Astrocyte of the cerebellum (primary cell): ENCODE results near the gene DAB2IP.
A peak's percentile ranks its signal among the peaks of the same experiment; 100 is the strongest.

ENCODE experiments used
- DNase-seq: peaks from one replicate; pipeline ENCODE4 v3.0.0-alpha.2; 2011; ENCODE audit warnings: low read depth
- H3K4me3 ChIP-seq: 2 replicates; pipeline ENCODE4 v1.5.1; 2011; ENCODE audit warnings: mild to moderate bottlenecking, low read depth, low read length, moderate library complexity
- in situ Hi-C: cut with HindIII; loops from 2 replicates; pipeline ENCODE4 v1.10.0; 2017; ENCODE audit warnings: low sequenced_read_pairs
- TF ChIP-seq, protein P1 (sequence below): IDR thresholded peaks from 2 replicates; pipeline ENCODE4 v1.5.1; 2012; ENCODE audit warnings: low read length, low read depth, moderate library complexity, mild to moderate bottlenecking; ENCODE audit errors: missing control alignments

DAB2IP gene

DNA sequence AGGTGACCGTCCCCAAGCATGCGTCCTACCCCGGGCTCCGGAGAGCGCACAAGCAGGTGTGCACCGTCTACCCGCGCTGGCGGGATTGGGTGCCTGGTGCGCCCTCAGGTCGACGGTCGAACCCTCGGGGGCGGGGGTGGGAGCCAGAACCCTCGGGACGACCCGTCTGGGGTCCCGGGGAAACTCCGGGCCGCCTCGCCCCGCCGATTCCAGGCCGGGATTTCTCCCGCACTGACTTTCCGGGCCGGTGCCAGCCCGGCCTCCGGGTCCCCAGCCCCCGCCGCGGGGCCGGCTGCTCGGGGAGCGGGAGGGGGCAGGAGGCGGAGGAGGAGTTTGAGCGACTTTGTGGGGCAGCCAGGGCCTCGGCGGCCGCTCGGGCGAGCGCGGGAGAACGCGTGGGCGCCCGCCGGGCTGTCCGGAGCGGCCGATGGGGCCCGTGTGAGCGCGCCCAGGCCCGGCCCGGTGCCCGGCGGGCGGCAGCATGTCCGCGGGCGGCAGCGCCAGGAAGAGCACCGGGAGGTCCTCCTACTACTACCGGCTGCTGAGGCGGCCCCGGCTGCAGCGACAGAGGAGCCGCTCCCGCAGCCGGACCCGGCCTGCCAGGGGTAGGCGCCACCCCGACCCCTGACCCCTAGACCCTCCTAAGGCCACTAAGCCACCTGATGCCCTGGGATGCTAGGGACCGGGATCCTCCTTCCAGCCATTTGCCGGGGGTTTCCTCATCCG, at the start of gene DAB2IP:
Gene DAB2IP, plus strand, starts transcription at position 340 of the 726 bp plus-strand sequence. Its CDS starts 142 bp downstream, at position 482.
- DNase-seq, result no peak
- TF ChIP-seq, protein P1, sequence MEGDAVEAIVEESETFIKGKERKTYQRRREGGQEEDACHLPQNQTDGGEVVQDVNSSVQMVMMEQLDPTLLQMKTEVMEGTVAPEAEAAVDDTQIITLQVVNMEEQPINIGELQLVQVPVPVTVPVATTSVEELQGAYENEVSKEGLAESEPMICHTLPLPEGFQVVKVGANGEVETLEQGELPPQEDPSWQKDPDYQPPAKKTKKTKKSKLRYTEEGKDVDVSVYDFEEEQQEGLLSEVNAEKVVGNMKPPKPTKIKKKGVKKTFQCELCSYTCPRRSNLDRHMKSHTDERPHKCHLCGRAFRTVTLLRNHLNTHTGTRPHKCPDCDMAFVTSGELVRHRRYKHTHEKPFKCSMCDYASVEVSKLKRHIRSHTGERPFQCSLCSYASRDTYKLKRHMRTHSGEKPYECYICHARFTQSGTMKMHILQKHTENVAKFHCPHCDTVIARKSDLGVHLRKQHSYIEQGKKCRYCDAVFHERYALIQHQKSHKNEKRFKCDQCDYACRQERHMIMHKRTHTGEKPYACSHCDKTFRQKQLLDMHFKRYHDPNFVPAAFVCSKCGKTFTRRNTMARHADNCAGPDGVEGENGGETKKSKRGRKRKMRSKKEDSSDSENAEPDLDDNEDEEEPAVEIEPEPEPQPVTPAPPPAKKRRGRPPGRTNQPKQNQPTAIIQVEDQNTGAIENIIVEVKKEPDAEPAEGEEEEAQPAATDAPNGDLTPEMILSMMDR, result no peak
- in situ Hi-C loops, result no loop called here

DNA sequence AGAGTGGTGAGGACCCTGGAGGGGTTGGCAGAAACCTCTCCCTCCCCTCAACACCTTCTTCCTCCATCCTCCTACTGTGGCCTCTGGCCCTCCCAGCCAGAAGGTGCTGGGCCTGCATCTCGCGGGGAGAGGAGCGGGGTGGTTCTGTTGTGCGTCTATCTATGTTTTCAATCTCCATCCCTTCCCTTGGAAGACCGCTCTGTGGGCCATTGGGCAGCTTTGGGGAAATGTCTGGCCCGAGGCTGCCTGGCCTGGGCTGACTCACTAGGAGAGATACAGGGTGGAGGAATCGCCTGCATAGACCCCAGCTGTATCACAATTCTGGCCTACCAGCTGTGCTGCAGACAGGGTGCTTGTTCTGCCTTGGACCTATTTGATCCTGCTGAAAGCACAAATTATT, 48.4 kb upstream of the DAB2IP start:
- DNase-seq, result no peak
- H3K4me3 ChIP-seq, result no peak overlapping the region
- in situ Hi-C loops, result no loop called here
- TF ChIP-seq, protein P1, result no peak

More for the DNA sequence above, at the start of gene DAB2IP:
- H3K4me3 ChIP-seq, result peak within 1 kb of the TSS; percentile 50

DNA sequence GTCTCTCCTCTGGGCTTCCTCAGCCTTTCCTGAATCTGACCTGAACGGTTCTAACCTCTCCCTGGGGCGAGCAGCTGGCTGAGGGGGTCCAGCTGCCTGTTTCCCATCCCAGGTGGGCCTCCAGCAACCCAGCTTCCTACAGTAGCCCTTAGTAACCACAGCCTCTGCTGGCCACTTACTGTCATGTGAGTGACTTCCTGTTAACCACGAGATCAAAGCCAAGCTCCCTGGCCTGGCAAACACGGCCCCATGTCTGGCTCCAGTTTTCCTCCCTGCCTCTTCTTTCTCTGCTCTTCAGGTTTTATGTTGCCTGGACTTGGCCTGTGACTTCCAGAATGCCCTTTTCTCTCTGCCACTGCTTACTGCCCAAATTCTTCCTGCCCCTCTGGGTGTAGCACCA, 47.2 kb upstream of the DAB2IP start:
- H3K4me3 ChIP-seq, result no peak overlapping the region
- TF ChIP-seq, protein P1, result no peak
- no peak for DNase-seq
- in situ Hi-C loops, result no loop called here

DNA sequence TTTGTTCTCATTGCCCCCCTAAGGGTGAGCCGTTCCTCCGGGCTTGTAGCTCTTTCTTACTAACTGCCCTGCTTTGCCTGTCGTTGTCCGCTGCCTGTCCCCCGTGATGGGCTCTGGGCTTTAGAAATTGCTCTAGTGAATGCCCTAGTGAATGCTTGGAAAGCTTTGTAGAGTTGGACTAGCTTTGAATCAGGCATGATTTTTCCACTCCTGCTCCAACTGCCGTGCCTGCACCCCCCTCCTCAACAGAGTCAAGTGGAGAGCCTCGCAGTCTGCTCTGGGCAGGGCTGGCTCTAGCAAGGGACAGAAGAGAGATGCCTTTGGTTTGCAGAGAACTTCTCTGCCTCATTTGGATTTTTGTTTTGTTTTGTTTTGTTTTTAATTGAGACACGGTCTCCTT, 46.8 kb upstream of the DAB2IP start:
- TF ChIP-seq, protein P1, result no peak
- in situ Hi-C loops, result no loop called here
- DNase-seq, result no peak
- no peak overlapping the region for H3K4me3 ChIP-seq

DNA sequence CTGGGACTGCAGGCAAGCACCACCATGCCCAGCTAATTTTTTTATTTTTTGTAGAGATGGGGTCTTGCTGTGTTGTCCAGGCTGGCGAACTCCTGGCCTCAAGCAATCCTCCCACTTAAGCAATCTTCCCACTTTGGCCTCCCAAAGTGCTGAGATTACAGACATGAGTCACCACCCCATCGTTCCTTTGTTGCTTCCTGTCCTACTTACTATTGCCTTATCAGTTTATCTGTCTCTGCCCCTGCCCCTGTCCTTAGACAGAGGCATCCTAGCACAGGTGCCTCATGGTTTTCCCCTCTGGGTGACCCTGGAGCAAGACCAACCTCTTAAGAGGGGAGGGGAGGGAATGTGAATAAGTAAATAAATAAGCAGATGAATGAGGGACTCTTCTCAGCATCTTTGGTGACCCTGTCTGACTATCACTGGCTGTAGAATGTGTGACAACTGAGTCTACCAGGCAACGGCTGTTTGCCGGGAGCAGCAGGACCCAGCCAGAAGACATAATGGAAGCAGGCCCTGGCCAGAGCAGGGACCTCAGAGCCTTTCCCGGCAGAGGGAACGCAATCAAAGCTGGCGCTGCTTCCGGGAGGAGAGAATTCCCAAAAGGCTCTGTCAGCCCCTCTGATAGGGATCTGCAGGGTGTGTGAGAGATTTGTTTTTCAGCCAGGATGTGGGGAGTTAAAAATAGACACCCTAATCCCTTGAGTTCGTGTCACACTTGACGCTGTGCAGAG, 43.8 kb upstream of the DAB2IP start:
- TF ChIP-seq, protein P1, result no peak
- no peak overlapping the region for H3K4me3 ChIP-seq

DNA sequence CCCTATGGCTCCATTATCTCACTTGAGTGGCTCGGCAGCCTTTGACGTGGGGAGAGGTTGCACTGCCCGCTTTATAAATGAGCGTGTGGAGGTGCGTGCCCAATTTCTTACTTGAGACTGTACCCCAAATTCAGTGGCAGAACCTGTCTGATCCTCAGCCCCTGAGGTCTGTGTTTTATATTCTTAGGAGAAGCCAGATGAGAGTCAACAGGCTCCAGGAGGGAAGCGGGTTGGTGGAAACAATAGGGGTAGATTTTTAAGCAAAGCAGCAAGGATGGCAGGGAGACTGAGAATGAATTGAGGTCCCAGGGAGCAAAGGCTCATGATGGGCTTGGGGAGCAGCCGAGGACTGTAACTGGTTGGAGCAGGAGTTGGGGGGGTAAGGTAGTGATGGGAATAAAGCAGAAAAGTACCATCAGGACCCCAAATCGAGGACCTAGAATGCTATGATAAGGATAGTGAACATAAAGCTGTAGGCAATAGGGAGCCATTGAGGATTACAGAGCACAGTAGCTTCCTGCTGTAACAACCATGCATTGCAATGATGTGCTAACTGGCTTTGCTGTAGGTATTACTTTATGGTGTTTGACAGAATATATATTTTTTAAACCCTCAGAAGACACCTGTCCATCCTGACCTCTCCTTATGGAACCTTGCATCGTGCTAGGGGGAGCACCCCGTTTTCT, 43.1 kb upstream of the DAB2IP start:
- H3K4me3 ChIP-seq, result no peak overlapping the region
- TF ChIP-seq, protein P1, result no peak
- in situ Hi-C loops, result no loop called here
- no peak for DNase-seq

More for the DNA sequence above, 43.8 kb upstream of the DAB2IP start:
- in situ Hi-C loops, result no loop called here
- no peak for DNase-seq
